GM12878 (cell line): ENCODE data around the gene ARID3B. TPM values are rescaled to one million over a fixed set of nuclear protein-coding genes. Genes with fewer than 3 reads are reported as not detected.

Experiments
- ATAC-seq: fragments of 200-7000 bp; cut with Tn5 transposase; 3 replicates; pipeline ENCODE4 v1.9.1; 2020; ENCODE audit warnings: mild to moderate bottlenecking, moderate library complexity
- BruUV-seq: library from RNA; stranded (reverse); fragments of 400-500 nt; replicated peaks from 2 replicates; lab custom pipeline; 2021; lab: Mats Ljungman, UMichigan
- CTCF ChIA-PET: fragments of 300-600 bp; sonication (Branson Sonifier 250); formaldehyde crosslinking; extraction: SDS; loops from one replicate; lab custom pipeline; 2021; ENCODE audit warnings: inconsistent platforms; lab: Yijun Ruan, JAX
- POLR2A ChIA-PET: fragments of 350-600 bp; formaldehyde crosslinking; extraction: SDS; loops from one replicate; lab custom pipeline; 2021; ENCODE audit warnings: inconsistent platforms; lab: Charles Lee
- RAD21 ChIA-PET: fragments of 300-600 bp; sonication (Branson Sonifier 250); formaldehyde crosslinking; loops from one replicate; lab custom pipeline; 2023; ENCODE audit warnings: antibody characterized with exemption; ENCODE audit not compliant: unreplicated experiment; lab: Charles Lee
- SMC1A ChIA-PET: fragments of 300-600 bp; sonication (Branson Sonifier 250); formaldehyde crosslinking; loops from one replicate; lab custom pipeline; 2023; ENCODE audit not compliant: unreplicated experiment, uncharacterized antibody; lab: Charles Lee
- DNase-seq: peaks from one replicate; pipeline ENCODE4 v3.0.0-alpha.2; 2011; ENCODE audit warnings: low read depth, low spot score
- FAIRE-seq: peaks from 3 replicates; lab custom pipeline; 2011; peaks lifted over from hg19 to GRCh38; lab: Jason Lieb, UNC
- H2AFZ ChIP-seq: 2 replicates; pipeline ENCODE4 v1.6.0; 2011; ENCODE audit warnings: low read depth, low read length, control low read depth; ENCODE audit not compliant: control insufficient read depth
- H3K27ac ChIP-seq: 2 replicates; pipeline ENCODE4 v1.5.1; 2011; ENCODE audit warnings: control low read depth; ENCODE audit not compliant: control insufficient read depth, insufficient read depth
- H3K27me3 ChIP-seq, 2 experiments: replicated peaks in 1 of 2; 2 replicates each; pipeline versions ENCODE4 v1.6.0 to v1.6.1; 2011; ENCODE audit warnings: low read length in 1 of 2; ENCODE audit not compliant: control insufficient read depth in 2 of 2, insufficient read depth in 2 of 2
- H3K36me3 ChIP-seq, 2 experiments: 2 replicates each; pipeline ENCODE4 v1.5.1; 2011; ENCODE audit warnings: low read length in 1 of 2; ENCODE audit not compliant: control insufficient read depth in 2 of 2, insufficient read depth in 2 of 2
- H3K4me1 ChIP-seq: 2 replicates; pipeline ENCODE4 v1.6.1; 2011; ENCODE audit warnings: mild to moderate bottlenecking, low read length, moderate library complexity, mixed read lengths; ENCODE audit not compliant: control insufficient read depth, insufficient read depth
- H3K4me2 ChIP-seq: 2 replicates; pipeline ENCODE4 v1.6.0; 2011; ENCODE audit warnings: control low read depth; ENCODE audit not compliant: control insufficient read depth, insufficient read depth
- H3K4me3 ChIP-seq: fragments of 200-600 bp; sonication (generic); 2 replicates; pipeline ENCODE4 v1.5.1; 2016
- H3K79me2 ChIP-seq: 2 replicates; pipeline ENCODE4 v1.6.0; 2011; ENCODE audit warnings: low read length; ENCODE audit not compliant: control insufficient read depth, insufficient read depth
- H3K9ac ChIP-seq: 2 replicates; pipeline ENCODE4 v1.8.0; 2011; ENCODE audit warnings: low read length, control low read depth, mixed read lengths; ENCODE audit not compliant: control insufficient read depth, insufficient read depth
- H3K9me3 ChIP-seq: replicated peaks from 3 replicates; pipeline ENCODE4 v1.5.1; 2011; ENCODE audit warnings: mild to moderate bottlenecking, low read length; ENCODE audit not compliant: control insufficient read depth, insufficient read depth
- H4K20me1 ChIP-seq: 2 replicates; pipeline ENCODE4 v1.6.0; 2011; ENCODE audit not compliant: control insufficient read depth, insufficient read depth
- ATF7 ChIP-seq: fragments of 450-650 bp; IDR thresholded peaks from 2 replicates; pipeline ENCODE4 v1.6.1; 2016; ENCODE audit warnings: low read depth, mild to moderate bottlenecking
- BACH1 ChIP-seq: fragments of 450-650 bp; IDR thresholded peaks from 2 replicates; pipeline ENCODE4 v1.6.1; 2017; ENCODE audit warnings: mild to moderate bottlenecking, borderline replicate concordance
- BHLHE40 ChIP-seq, 2 experiments: fragments of 450-650 bp in 1 of 2; IDR thresholded peaks; 2 replicates each; pipeline ENCODE4 v1.6.1; 2011 to 2017; ENCODE audit warnings: low read depth in 2 of 2, borderline replicate concordance in 1 of 2, improper control_type of control experiment in 1 of 2, low read length in 1 of 2, mild to moderate bottlenecking in 1 of 2
- E2F4 ChIP-seq: IDR thresholded peaks from 2 replicates; pipeline ENCODE4 v1.6.1; 2012; ENCODE audit warnings: low read depth, low read length, improper control_type of control experiment
- GABPA ChIP-seq: IDR thresholded peaks from 2 replicates; pipeline ENCODE4 v1.6.1; 2014; ENCODE audit warnings: antibody characterized with exemption, low read depth, mild to moderate bottlenecking, inconsistent platforms
- HDAC6 ChIP-seq: fragments of 200-600 bp; sonication (generic); IDR thresholded peaks from one replicate; pipeline ENCODE4 v1.8.0; 2017; ENCODE audit warnings: antibody characterized with exemption; ENCODE audit not compliant: unreplicated experiment
- HDGF ChIP-seq: fragments of 450-650 bp; IDR thresholded peaks from 2 replicates; pipeline ENCODE4 v1.6.1; 2016; ENCODE audit warnings: antibody characterized with exemption
- MYB ChIP-seq: fragments of 150-350 bp; IDR thresholded peaks from 2 replicates; pipeline ENCODE4 v1.6.1; 2014; ENCODE audit warnings: mild to moderate bottlenecking, low read depth, low read length, borderline replicate concordance
- MYC ChIP-seq: IDR thresholded peaks from 2 replicates; pipeline ENCODE4 v1.6.1; 2011; ENCODE audit warnings: mild to moderate bottlenecking, low read length, moderate library complexity, inconsistent platforms; ENCODE audit not compliant: insufficient read depth, insufficient replicate concordance, insufficient read length, severe bottlenecking
- NFXL1 ChIP-seq: fragments of 450-650 bp; IDR thresholded peaks from 2 replicates; pipeline ENCODE4 v1.6.1; 2017; ENCODE audit warnings: antibody characterized with exemption, mild to moderate bottlenecking, borderline replicate concordance
- NR2C1 ChIP-seq: fragments of 450-650 bp; IDR thresholded peaks from 2 replicates; pipeline ENCODE4 v1.6.1; 2017; ENCODE audit warnings: antibody characterized with exemption, mild to moderate bottlenecking, moderate library complexity
- POLR2A ChIP-seq: IDR thresholded peaks from 2 replicates; pipeline ENCODE4 v1.6.1; 2011; ENCODE audit warnings: low read depth, mild to moderate bottlenecking, low read length
- TCF3 ChIP-seq: IDR thresholded peaks from 2 replicates; pipeline ENCODE4 v1.6.1; 2012; ENCODE audit warnings: low read depth, mild to moderate bottlenecking, low read length, borderline replicate concordance; ENCODE audit not compliant: insufficient read depth
- YBX1 ChIP-seq: fragments of 450-650 bp; IDR thresholded peaks from 2 replicates; pipeline ENCODE4 v1.6.1; 2016; ENCODE audit warnings: antibody characterized with exemption
- WGBS: methylation state at CpG from one replicate; pipeline ENCODE4 v1.1.6; 2016; ENCODE audit warnings: low lambda C conversion rate; ENCODE audit not compliant: insufficient replicate concordance, insufficient coverage; ENCODE audit errors: missing lambda C conversion rate; 5-methylcytosine and 5-hydroxymethylcytosine counted together
- in situ Hi-C: fragments of 300-500 bp; cut with MboI; formaldehyde crosslinking; loops from 9 replicates; pipeline ENCODE4 v1.14.3; 2018; ENCODE audit warnings: mixed read lengths
- intact Hi-C: fragments of 100-400 bp; cut with micrococcal nuclease; formaldehyde crosslinking; loops from one replicate; pipeline ENCODE4 v1.14.2; 2022; ENCODE audit not compliant: unreplicated experiment
- polyA plus RNA-seq, 11 experiments: library from polyadenylated mRNA; depleted of rRNA in 4 of 11; unstranded in 6 of 11; stranded (reverse) in 5 of 11; fragments of >200 nt; fragmentation: Nextera tagmentation in 4 of 11; fragmentation: Illumina TruSeq in 1 of 11; extraction: Ambion mirVana in 4 of 11; extraction: Trizol in 1 of 11; gene quantifications; 1 replicate in 1 of 11; 2 replicates in 10 of 11; pipeline versions ENCODE4 v1.2.1 to v1.2.3, GENCODE V29; 2011 to 2016; ENCODE audit warnings: inconsistent platforms in 2 of 11, missing spikeins in 2 of 11, low read depth in 1 of 11
- total RNA-seq, 4 experiments: library from RNA; depleted of rRNA in 3 of 4; stranded (reverse); fragments of >200 nt in 3 of 4; fragmentation: Illumina TruSeq in 1 of 4; extraction: Trizol in 1 of 4; gene quantifications; 2 replicates each; pipeline versions ENCODE4 v1.2.1 to v1.2.3, GENCODE V29; 2013 to 2021

The ARID3B gene
- total and polyA plus RNA-seq, 10 of the 15 experiments (the other 5 are each of a cell fraction or from before 2014, with no cell fraction given), result 1.1 to 33.4 (median 24.0) TPM

- Histone ChIP-seq H3K4me3 (no peak overlapping the region), H3K36me3 (peaks cover 10 to 49% of the 10 kb centered on the region in 2 experiments), H3K9ac (no peak overlapping the region), H2AFZ (no peak overlapping the region), H3K9me3 (no peaks in the 10 kb centered on the region), H3K4me2 (no peak overlapping the region), H3K4me1 (no peaks in the 10 kb centered on the region), H4K20me1 (peaks cover 5% of the 10 kb centered on the region), H3K27ac (no peak overlapping the region), H3K27me3 (no peaks in the 10 kb centered on the region), H3K79me2 (peaks cover 64% of the 10 kb centered on the region)
- DNase-seq, result no peak
- ChIA-PET SMC1A (no interaction called here), RAD21 (interaction anchor here (0.6 kb wide), 1 partner anchor 203 kb away, joined by 3 read pairs; no protein-coding TSS in a partner anchor), CTCF (no interaction called here), POLR2A (no interaction called here)
- 100% methylated on average over 2 of the region's 2 CpGs for WGBS
- no peak for TF ChIP-seq BACH1
- no peak for TF ChIP-seq TCF3
- no peak for TF ChIP-seq MYB
- TF ChIP-seq BHLHE40 (IDR thresholded peaks at IDR 0.05; ENCODE audit: borderline replicate concordance in 1 of 2, low read depth in 2 of 2, low read length in 1 of 2), result no peak
- no peak for TF ChIP-seq POLR2A
- no peak for TF ChIP-seq NFXL1
- no peak for TF ChIP-seq HDGF
- no peak for TF ChIP-seq E2F4
- no peak for TF ChIP-seq HDAC6
- TF ChIP-seq NR2C1, result no peak
- no peak for TF ChIP-seq YBX1
- TF ChIP-seq MYC, result no peak
- no peak for TF ChIP-seq ATF7
- no peak for TF ChIP-seq GABPA
- in situ Hi-C loops, result no loop called here
- FAIRE-seq, result no peak
- intact Hi-C loops, result no loop called here
- no peak for ATAC-seq
- BruUV-seq, result no TSS peak
Observed at GRCh38 chr15:74565381-74566085, 24.5 kb downstream of the ARID3B start.
